ENCODE results near the gene AQP7.
A peak's percentile ranks its signal among the peaks of the same experiment; 100 is the strongest.
"Not testable (repeated sequence)": the region's sequence is repeated elsewhere in the genome, so short reads cannot be mapped to it uniquely, and the experiment has no call there.

The AQP7 gene

GRCh38 chr9:33382397-33382796 is 20.0 kb downstream of the AQP7 start:
- WGBS, 2 experiments (ENCODE audit: insufficient coverage in 2 of 2): 87 to 90% methylated on average over 2 to 3 of the region's 10 CpGs
- not testable (repeated sequence) for H3K36me3 ChIP-seq (ENCODE audit: control insufficient read depth, insufficient read depth, low read length); H3K9me3 ChIP-seq (ENCODE audit: control insufficient read depth, low read length); H3K27ac ChIP-seq (ENCODE audit: low read depth, low read length, severe bottlenecking); H3K4me3 ChIP-seq (ENCODE audit: extremely low read depth, insufficient read depth, low read length, poor library complexity, severe bottlenecking)
- peaks cover 14% of the 10 kb centered on the region for H3K4me1 ChIP-seq (ENCODE audit: control insufficient read depth, insufficient read depth, low read length, poor library complexity, severe bottlenecking)

- no peaks in the 10 kb centered on the region for H3K36me3 ChIP-seq (ENCODE audit: control insufficient read depth, insufficient read depth, low read length)
- no peak overlapping the region for H3K4me3 ChIP-seq (ENCODE audit: extremely low read depth, insufficient read depth, low read length, poor library complexity, severe bottlenecking)
- WGBS, 2 experiments (ENCODE audit: insufficient coverage in 2 of 2): 29 to 33% methylated on average over 3 to 6 of the region's 11 CpGs
- H3K27ac ChIP-seq (ENCODE audit: low read depth, low read length, severe bottlenecking): peak overlapping the region; percentile 53
- H3K4me1 ChIP-seq (ENCODE audit: control insufficient read depth, insufficient read depth, low read length, poor library complexity, severe bottlenecking): peaks cover 14% of the 10 kb centered on the region
- no peaks in the 10 kb centered on the region for H3K9me3 ChIP-seq (ENCODE audit: control insufficient read depth, low read length)
Measured at GRCh38 chr9:33381231-33381791, 21.1 kb downstream of the AQP7 start.

GRCh38 chr9:33380390-33381094 is 21.8 kb downstream of the AQP7 start:
- H3K4me1 ChIP-seq (ENCODE audit: control insufficient read depth, insufficient read depth, low read length, poor library complexity, severe bottlenecking): peaks cover 19% of the 10 kb centered on the region
- no peak overlapping the region for H3K4me3 ChIP-seq (ENCODE audit: extremely low read depth, insufficient read depth, low read length, poor library complexity, severe bottlenecking)
- peak overlapping the region; percentile 53 for H3K27ac ChIP-seq (ENCODE audit: low read depth, low read length, severe bottlenecking)
- H3K9me3 ChIP-seq (ENCODE audit: control insufficient read depth, low read length): no peaks in the 10 kb centered on the region
- WGBS, 2 experiments (ENCODE audit: insufficient coverage in 2 of 2): 95 to 96% methylated on average over 5 of the region's 5 CpGs
- no peaks in the 10 kb centered on the region for H3K36me3 ChIP-seq (ENCODE audit: control insufficient read depth, insufficient read depth, low read length)

- Histone ChIP-seq H3K4me1 (ENCODE audit: control insufficient read depth, insufficient read depth, low read length, poor library complexity, severe bottlenecking) (peaks cover 25% of the 10 kb centered on the region), H3K4me3 (ENCODE audit: extremely low read depth, insufficient read depth, low read length, poor library complexity, severe bottlenecking) (no peak overlapping the region), H3K36me3 (ENCODE audit: control insufficient read depth, insufficient read depth, low read length) (no peaks in the 10 kb centered on the region), H3K9me3 (ENCODE audit: control insufficient read depth, low read length) (no peaks in the 10 kb centered on the region), H3K27ac (ENCODE audit: low read depth, low read length, severe bottlenecking) (no peak overlapping the region)
- 93 to 96% methylated on average over 10 to 13 of the region's 14 CpGs for WGBS, 2 experiments (ENCODE audit: insufficient coverage in 2 of 2)
Measured at GRCh38 chr9:33379666-33380389, 22.5 kb downstream of the AQP7 start.

GRCh38 chr9:33378121-33378795 is 24.1 kb downstream of the AQP7 start:
- Histone ChIP-seq H3K4me3 (ENCODE audit: extremely low read depth, insufficient read depth, low read length, poor library complexity, severe bottlenecking) (no peak overlapping the region), H3K4me1 (ENCODE audit: control insufficient read depth, insufficient read depth, low read length, poor library complexity, severe bottlenecking) (peaks cover 25% of the 10 kb centered on the region), H3K9me3 (ENCODE audit: control insufficient read depth, low read length) (no peaks in the 10 kb centered on the region), H3K36me3 (ENCODE audit: control insufficient read depth, insufficient read depth, low read length) (no peaks in the 10 kb centered on the region), H3K27ac (ENCODE audit: low read depth, low read length, severe bottlenecking) (no peak overlapping the region)
- WGBS, 2 experiments (ENCODE audit: insufficient coverage in 2 of 2): 94 to 98% methylated on average over 3 to 4 of the region's 9 CpGs

GRCh38 chr9:33377089-33377715 is 25.2 kb downstream of the AQP7 start:
- 95 to 99% methylated on average over 10 to 12 of the region's 12 CpGs for WGBS, 2 experiments (ENCODE audit: insufficient coverage in 2 of 2)
- Histone ChIP-seq H3K4me3 (ENCODE audit: extremely low read depth, insufficient read depth, low read length, poor library complexity, severe bottlenecking) (no peak overlapping the region), H3K27ac (ENCODE audit: low read depth, low read length, severe bottlenecking) (no peak overlapping the region), H3K9me3 (ENCODE audit: control insufficient read depth, low read length) (no peaks in the 10 kb centered on the region), H3K4me1 (ENCODE audit: control insufficient read depth, insufficient read depth, low read length, poor library complexity, severe bottlenecking) (peaks cover 24% of the 10 kb centered on the region), H3K36me3 (ENCODE audit: control insufficient read depth, insufficient read depth, low read length) (no peaks in the 10 kb centered on the region)

GRCh38 chr9:33375841-33376321 is 26.5 kb downstream of the AQP7 start:
- Histone ChIP-seq H3K36me3 (ENCODE audit: control insufficient read depth, insufficient read depth, low read length) (peaks cover 8% of the 10 kb centered on the region), H3K4me3 (ENCODE audit: extremely low read depth, insufficient read depth, low read length, poor library complexity, severe bottlenecking) (no peak overlapping the region), H3K4me1 (ENCODE audit: control insufficient read depth, insufficient read depth, low read length, poor library complexity, severe bottlenecking) (peaks cover 17% of the 10 kb centered on the region), H3K27ac (ENCODE audit: low read depth, low read length, severe bottlenecking) (peak overlapping the region; percentile 88), H3K9me3 (ENCODE audit: control insufficient read depth, low read length) (no peaks in the 10 kb centered on the region)
- WGBS, 2 experiments (ENCODE audit: insufficient coverage in 2 of 2): 88 to 93% methylated on average over 7 of the region's 7 CpGs

GRCh38 chr9:33375238-33375840 is 27.0 kb downstream of the AQP7 start:
- Histone ChIP-seq H3K27ac (ENCODE audit: low read depth, low read length, severe bottlenecking) (peak overlapping the region; percentile 88), H3K4me1 (ENCODE audit: control insufficient read depth, insufficient read depth, low read length, poor library complexity, severe bottlenecking) (peaks cover 12% of the 10 kb centered on the region), H3K9me3 (ENCODE audit: control insufficient read depth, low read length) (no peaks in the 10 kb centered on the region), H3K4me3 (ENCODE audit: extremely low read depth, insufficient read depth, low read length, poor library complexity, severe bottlenecking) (no peak overlapping the region), H3K36me3 (ENCODE audit: control insufficient read depth, insufficient read depth, low read length) (peaks cover 13% of the 10 kb centered on the region)
- 55 to 58% methylated on average over 15 of the region's 15 CpGs for WGBS, 2 experiments (ENCODE audit: insufficient coverage in 2 of 2)

- Histone ChIP-seq H3K4me1 (ENCODE audit: control insufficient read depth, insufficient read depth, low read length, poor library complexity, severe bottlenecking) (peaks cover 12% of the 10 kb centered on the region), H3K9me3 (ENCODE audit: control insufficient read depth, low read length) (no peaks in the 10 kb centered on the region)
- WGBS, 2 experiments (ENCODE audit: insufficient coverage in 2 of 2): 92 to 94% methylated on average over 1 to 3 of the region's 6 CpGs
Measured at GRCh38 chr9:33374634-33375237, 27.6 kb downstream of the AQP7 start.

More at GRCh38 chr9:33374634-33375237, 27.6 kb downstream of the AQP7 start:
- H3K4me3 ChIP-seq (ENCODE audit: extremely low read depth, insufficient read depth, low read length, poor library complexity, severe bottlenecking): no peak overlapping the region
- peaks cover 19% of the 10 kb centered on the region for H3K36me3 ChIP-seq (ENCODE audit: control insufficient read depth, insufficient read depth, low read length)
- peak overlapping the region; percentile 88 for H3K27ac ChIP-seq (ENCODE audit: low read depth, low read length, severe bottlenecking)
